Endometrial microvascular endothelial cells (primary cell): ENCODE data around the gene UBP1. TPM values are rescaled to one million over a fixed set of nuclear protein-coding genes. Genes with fewer than 3 reads are reported as not detected.

Experiments
- in situ Hi-C: cut with HindIII; loops from 2 replicates; pipeline ENCODE4 v1.10.0; 2017; ENCODE audit warnings: low sequenced_read_pairs, low pct_unique_long_range_greater_than_20kb; ENCODE audit errors: inconsistent ontology term
- total RNA-seq: library from RNA; depleted of rRNA; stranded (reverse); fragments of >200 nt; gene quantifications from one replicate; pipeline ENCODE4 v1.2.3, GENCODE V29; 2015; ENCODE audit errors: inconsistent ontology term

The UBP1 gene
- total RNA-seq, 1 donor from 2014 or later = 98.1 TPM

GRCh38 chr3:33398410-33398809 lies 41.8 kb downstream of the UBP1 start:
- in situ Hi-C loops = no loop called here

GRCh38 chr3:33395900-33396299 lies 44.3 kb downstream of the UBP1 start:
- in situ Hi-C loops = no loop called here

- in situ Hi-C loops = no loop called here
These were observed 45.7 kb downstream of the UBP1 start for GRCh38 chr3:33394403-33395054.

- in situ Hi-C loops = no loop called here
These were observed 47.5 kb downstream of the UBP1 start for GRCh38 chr3:33392703-33393125.

- in situ Hi-C loops = no loop called here
These were observed 48.1 kb downstream of the UBP1 start for GRCh38 chr3:33392144-33392543.

- in situ Hi-C loops = no loop called here
These were observed 48.8 kb downstream of the UBP1 start for GRCh38 chr3:33391255-33391995.

- in situ Hi-C loops = no loop called here
These were observed 50.3 kb downstream of the UBP1 start for GRCh38 chr3:33389908-33390307.

- in situ Hi-C loops = no loop called here
These were observed 51.7 kb downstream of the UBP1 start for GRCh38 chr3:33388374-33389100.

GRCh38 chr3:33386631-33387030 lies 53.6 kb downstream of the UBP1 start:
- in situ Hi-C loops = no loop called here

- in situ Hi-C loops = no loop called here
These were observed 54.8 kb downstream of the UBP1 start for GRCh38 chr3:33385423-33385822.

- in situ Hi-C loops = no loop called here
These were observed 56.3 kb downstream of the UBP1 start for GRCh38 chr3:33383951-33384350.

- in situ Hi-C loops = no loop called here
These were observed 59.6 kb downstream of the UBP1 start for GRCh38 chr3:33380653-33381052.

GRCh38 chr3:33377931-33378330 lies 62.3 kb downstream of the UBP1 start:
- in situ Hi-C loops = no loop called here

- in situ Hi-C loops = no loop called here
These were observed 62.7 kb downstream of the UBP1 start for GRCh38 chr3:33377489-33377888.

- in situ Hi-C loops = no loop called here
These were observed 67.1 kb downstream of the UBP1 start for GRCh38 chr3:33373082-33373437.

- in situ Hi-C loops = no loop called here
These were observed 67.8 kb downstream of the UBP1 start for GRCh38 chr3:33372218-33373081.

- in situ Hi-C loops = no loop called here
These were observed 75.6 kb downstream of the UBP1 start for GRCh38 chr3:33364531-33365128.

- in situ Hi-C loops = no loop called here
These were observed 76.1 kb downstream of the UBP1 start for GRCh38 chr3:33364060-33364459.
